Activated T-helper 1 cell treated with anti-CD3 and anti-CD28 coated beads, Interleukin-12 subunit alpha, Interleukin-12 subunit beta, Interleukin-2, Interleukin-4 antibody, amounts not matched to agents 30 ng/mL and 10 ng/mL and 1 ng/mL, durations not matched to agents 14 hours and 24 hours and 36 hours (primary cell): ENCODE results near the gene MBLAC1. TPM values are rescaled to one million over a fixed set of nuclear protein-coding genes. Genes with fewer than 3 reads are reported as not detected.

Experiments used
- DNase-seq: peaks from one replicate; pipeline ENCODE4 v3.0.0; 2021; ENCODE audit warnings: low spot score
- H3K27ac Mint-ChIP-seq: one replicate; pipeline ENCODE4 v1.8.0; 2021; ENCODE audit warnings: mild to moderate bottlenecking, mixed read lengths
- H3K27me3 Mint-ChIP-seq: one replicate; pipeline ENCODE4 v1.8.0; 2022; ENCODE audit warnings: mild to moderate bottlenecking, moderate library complexity, mixed read lengths; ENCODE audit not compliant: insufficient read depth
- H3K36me3 Mint-ChIP-seq: one replicate; pipeline ENCODE4 v1.8.0; 2021; ENCODE audit warnings: low read depth, mixed read lengths
- H3K4me1 Mint-ChIP-seq: one replicate; pipeline ENCODE4 v1.8.0; 2021; ENCODE audit warnings: low read depth, mixed read lengths
- H3K4me3 Mint-ChIP-seq: one replicate; pipeline ENCODE4 v1.8.0; 2021; ENCODE audit warnings: mild to moderate bottlenecking, moderate library complexity, mixed read lengths
- H3K9me3 Mint-ChIP-seq: one replicate; pipeline ENCODE4 v1.8.0; 2021; ENCODE audit warnings: mixed read lengths
- intact Hi-C: fragments of 100-400 bp; cut with micrococcal nuclease; formaldehyde crosslinking; loops from one replicate; pipeline ENCODE4 v1.15.1; 2024
- total RNA-seq: library from RNA; stranded (reverse); gene quantifications from 2 replicates; pipeline ENCODE4 v1.2.3, GENCODE V29; 2022

Gene MBLAC1
- total RNA-seq, 1 donor from 2014 or later: 4.1 TPM

DNA sequence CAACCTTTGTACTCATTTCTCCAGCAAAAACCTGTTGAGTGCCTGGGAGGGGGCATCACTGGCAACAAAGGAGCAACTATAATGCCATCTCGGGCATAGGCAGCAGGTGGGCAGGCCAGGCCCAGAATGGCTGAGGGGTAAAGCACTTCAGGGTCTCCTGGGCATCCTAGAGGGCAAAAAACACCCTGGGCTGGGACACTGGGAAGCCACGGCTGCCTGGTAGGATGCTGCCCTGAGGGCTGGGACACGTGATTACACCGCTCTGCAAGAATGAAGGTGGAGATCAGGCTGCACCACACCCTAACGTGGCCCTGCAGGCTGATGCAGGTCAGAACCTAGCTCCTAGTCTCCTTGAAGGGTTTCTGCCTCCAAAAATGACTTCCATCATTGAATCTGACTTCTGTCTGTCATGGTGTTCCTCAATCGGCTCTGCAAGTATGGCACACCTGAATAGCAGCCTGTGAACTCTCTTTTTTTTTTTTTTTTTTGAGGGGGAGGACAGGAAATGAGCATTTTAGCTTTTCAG is 36.3 kb downstream of the MBLAC1 start:
- no peaks in the 10 kb centered on the region for H3K9me3 Mint-ChIP-seq
- no peak for DNase-seq
- H3K27me3 Mint-ChIP-seq: peaks cover 7% of the 10 kb centered on the region
- H3K36me3 Mint-ChIP-seq: no peaks in the 10 kb centered on the region
- H3K4me3 Mint-ChIP-seq: peak overlapping the region; percentile 55
- H3K4me1 Mint-ChIP-seq: peaks cover 57% of the 10 kb centered on the region
- intact Hi-C loops: no loop called here
- no peak overlapping the region for H3K27ac Mint-ChIP-seq

DNA sequence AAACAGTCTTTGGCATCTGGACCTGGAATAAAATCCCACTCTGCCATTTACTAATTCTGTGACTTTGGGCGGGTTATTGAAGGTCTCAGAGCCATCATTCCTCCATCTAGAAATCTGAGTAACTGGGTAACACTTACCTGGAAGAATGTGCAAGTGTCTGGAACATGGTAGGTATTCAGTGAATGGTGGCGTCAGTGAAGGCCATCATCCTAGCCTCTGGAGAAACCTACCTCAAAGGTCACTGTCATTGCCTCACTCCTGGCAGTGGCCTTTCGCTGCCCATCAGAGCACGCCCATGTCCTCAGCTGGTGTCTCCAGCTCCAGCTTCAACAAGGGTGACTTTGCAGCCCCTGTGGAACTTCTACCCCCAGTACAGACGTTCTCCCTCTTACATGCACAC is 37.1 kb downstream of the MBLAC1 start:
- peaks cover 63% of the 10 kb centered on the region for H3K4me1 Mint-ChIP-seq
- no peaks in the 10 kb centered on the region for H3K36me3 Mint-ChIP-seq
- no peak for DNase-seq
- peak overlapping the region; percentile 27 for H3K27ac Mint-ChIP-seq
- no peak overlapping the region for H3K4me3 Mint-ChIP-seq
- no peaks in the 10 kb centered on the region for H3K9me3 Mint-ChIP-seq
- peaks cover 10% of the 10 kb centered on the region for H3K27me3 Mint-ChIP-seq
- intact Hi-C loops: no loop called here

- peaks cover 76% of the 10 kb centered on the region for H3K4me1 Mint-ChIP-seq
- H3K27ac Mint-ChIP-seq: peak overlapping the region; percentile 59
- H3K36me3 Mint-ChIP-seq: no peaks in the 10 kb centered on the region
- H3K27me3 Mint-ChIP-seq: peaks cover 20% of the 10 kb centered on the region
- DNase-seq: peak; percentile 31
- H3K4me3 Mint-ChIP-seq: peak overlapping the region; percentile 78
- intact Hi-C loops: loop anchor here (5.0 kb wide), 1 partner anchor 41 kb away; no protein-coding TSS in a partner anchor
- H3K9me3 Mint-ChIP-seq: no peaks in the 10 kb centered on the region
These were observed 39.7 kb downstream of the MBLAC1 start for GRCh38 chr7:100166317-100166940.

GRCh38 chr7:100166970-100167911 is 40.5 kb downstream of the MBLAC1 start:
- DNase-seq: no peak

DNA sequence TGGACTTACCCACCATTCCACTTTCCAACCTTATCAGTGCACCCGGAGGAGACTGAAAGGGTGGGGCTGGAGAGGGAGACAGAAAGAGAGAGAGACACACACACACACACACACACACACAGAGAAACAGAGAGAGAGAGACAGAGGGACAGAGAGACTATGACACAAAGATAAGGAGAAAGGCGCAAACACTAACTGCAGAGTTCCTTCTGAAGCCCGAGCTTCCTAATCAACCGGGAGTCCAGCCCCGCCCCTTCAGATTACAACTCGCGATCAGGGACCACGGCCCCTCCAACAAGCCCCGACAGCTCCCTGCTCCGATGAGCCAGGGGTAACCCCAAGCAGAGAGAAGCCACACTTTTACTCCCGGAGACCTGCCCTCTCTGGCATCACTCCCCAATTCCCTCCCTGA is 41.2 kb downstream of the MBLAC1 start:
- peaks cover 71% of the 10 kb centered on the region for H3K4me1 Mint-ChIP-seq
- peak overlapping the region; percentile 78 for H3K4me3 Mint-ChIP-seq
- H3K27ac Mint-ChIP-seq: peak overlapping the region; percentile 38
- H3K27me3 Mint-ChIP-seq: peaks cover 24% of the 10 kb centered on the region
- intact Hi-C loops: loop anchor here (1.0 to 5.0 kb wide), 3 partner anchors 9 to 39 kb away; partner anchors contain the start of genes GPC2, STAG3 and TRAPPC14
- no peaks in the 10 kb centered on the region for H3K9me3 Mint-ChIP-seq
- H3K36me3 Mint-ChIP-seq: peaks cover 2% of the 10 kb centered on the region
- DNase-seq: no peak

More at GRCh38 chr7:100166970-100167911, 40.5 kb downstream of the MBLAC1 start:
- Mint-ChIP-seq H3K4me3 (peak overlapping the region; percentile 78), H3K9me3 (no peaks in the 10 kb centered on the region), H3K4me1 (peaks cover 76% of the 10 kb centered on the region), H3K27me3 (peaks cover 24% of the 10 kb centered on the region), H3K27ac (peak overlapping the region; percentile 59), H3K36me3 (peaks cover 2% of the 10 kb centered on the region)
- intact Hi-C loops: loop anchor here (1.0 to 5.0 kb wide), 2 partner anchors 9 to 40 kb away; partner anchors contain the start of gene TRAPPC14

- no peaks in the 10 kb centered on the region for H3K9me3 Mint-ChIP-seq
- intact Hi-C loops: loop anchor here (5.0 kb wide), 1 partner anchor 38 kb away; no protein-coding TSS in a partner anchor
- H3K27ac Mint-ChIP-seq: no peak overlapping the region
These were observed 42.5 kb downstream of the MBLAC1 start for GRCh38 chr7:100169147-100169850.

GRCh38 chr7:100170101-100170897 is 43.5 kb downstream of the MBLAC1 start:
- peaks cover 66% of the 10 kb centered on the region for H3K4me1 Mint-ChIP-seq

More at GRCh38 chr7:100169147-100169850, 42.5 kb downstream of the MBLAC1 start:
- DNase-seq: no peak
- H3K4me3 Mint-ChIP-seq: peak overlapping the region; percentile 78
- H3K27me3 Mint-ChIP-seq: peaks cover 28% of the 10 kb centered on the region
- peaks cover 2% of the 10 kb centered on the region for H3K36me3 Mint-ChIP-seq
- peaks cover 62% of the 10 kb centered on the region for H3K4me1 Mint-ChIP-seq

DNA sequence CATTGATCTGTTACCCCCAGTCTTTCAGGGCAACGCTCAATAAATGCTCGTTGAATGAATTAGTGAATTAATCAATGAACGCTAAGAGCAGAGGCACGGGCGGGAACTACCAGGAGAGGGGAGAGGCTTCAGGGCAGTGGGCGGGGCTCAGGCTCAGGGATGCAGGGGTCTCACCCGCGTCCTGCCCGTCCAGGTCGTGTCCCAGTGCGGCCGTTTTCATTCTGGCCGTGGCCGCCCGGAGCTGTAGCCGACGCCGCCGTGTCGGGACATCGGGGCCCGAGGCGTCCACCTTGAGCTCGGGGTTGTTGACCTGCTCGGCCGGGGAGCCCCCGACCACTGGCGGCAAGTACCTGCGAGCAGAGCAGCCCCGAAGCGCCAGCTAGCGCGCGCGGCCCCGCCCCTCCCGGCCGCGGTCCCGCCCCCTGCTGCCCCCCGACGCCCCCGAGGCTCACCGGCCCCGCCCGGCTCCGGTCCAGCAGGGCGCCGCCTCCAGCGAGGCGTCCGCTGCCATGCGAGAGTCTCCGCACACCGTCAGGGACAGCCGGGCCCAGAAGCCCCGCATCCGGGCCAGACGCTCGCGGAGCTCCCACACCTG is 44.4 kb downstream of the MBLAC1 start:
- H3K36me3 Mint-ChIP-seq: peaks cover 2% of the 10 kb centered on the region
- intact Hi-C loops: no loop called here
- H3K9me3 Mint-ChIP-seq: no peaks in the 10 kb centered on the region
- peaks cover 67% of the 10 kb centered on the region for H3K4me1 Mint-ChIP-seq
- peak overlapping the region; percentile 76 for H3K4me3 Mint-ChIP-seq
- no peak overlapping the region for H3K27ac Mint-ChIP-seq
- peaks cover 36% of the 10 kb centered on the region for H3K27me3 Mint-ChIP-seq
- no peak for DNase-seq

More at GRCh38 chr7:100170101-100170897, 43.5 kb downstream of the MBLAC1 start:
- H3K27me3 Mint-ChIP-seq: peaks cover 34% of the 10 kb centered on the region
- no peaks in the 10 kb centered on the region for H3K9me3 Mint-ChIP-seq
- H3K36me3 Mint-ChIP-seq: peaks cover 2% of the 10 kb centered on the region
- H3K4me3 Mint-ChIP-seq: peak overlapping the region; percentile 76
- DNase-seq: no peak
- peak overlapping the region; percentile 35 for H3K27ac Mint-ChIP-seq
- intact Hi-C loops: no loop called here

- H3K4me1 Mint-ChIP-seq: peaks cover 67% of the 10 kb centered on the region
- H3K27me3 Mint-ChIP-seq: peaks cover 35% of the 10 kb centered on the region
- H3K27ac Mint-ChIP-seq: no peak overlapping the region
- peaks cover 2% of the 10 kb centered on the region for H3K36me3 Mint-ChIP-seq
- no peak for DNase-seq
- H3K9me3 Mint-ChIP-seq: no peaks in the 10 kb centered on the region
- intact Hi-C loops: no loop called here
- H3K4me3 Mint-ChIP-seq: peak overlapping the region; percentile 71
These were observed 45.1 kb downstream of the MBLAC1 start for GRCh38 chr7:100171840-100172239.

GRCh38 chr7:100173806-100174495 is 47.2 kb downstream of the MBLAC1 start:
- intact Hi-C loops: no loop called here
- no peak for DNase-seq
- peaks cover 2% of the 10 kb centered on the region for H3K36me3 Mint-ChIP-seq
- peaks cover 47% of the 10 kb centered on the region for H3K4me1 Mint-ChIP-seq
- H3K4me3 Mint-ChIP-seq: no peak overlapping the region
- no peak overlapping the region for H3K27ac Mint-ChIP-seq
- no peaks in the 10 kb centered on the region for H3K9me3 Mint-ChIP-seq
- peaks cover 29% of the 10 kb centered on the region for H3K27me3 Mint-ChIP-seq

- intact Hi-C loops: no loop called here
- Mint-ChIP-seq H3K27me3 (peaks cover 27% of the 10 kb centered on the region), H3K4me3 (no peak overlapping the region), H3K36me3 (peaks cover 2% of the 10 kb centered on the region), H3K4me1 (peaks cover 40% of the 10 kb centered on the region), H3K9me3 (no peaks in the 10 kb centered on the region), H3K27ac (no peak overlapping the region)
- no peak for DNase-seq
These were observed 47.8 kb downstream of the MBLAC1 start for GRCh38 chr7:100174582-100174981.
